SIG-M5 treated with dmso at 0.1 percent for 504 hours (cell line): Measurements from ENCODE around the gene BTBD9.

Experiments
- DNase-seq: peaks from one replicate; lab custom pipeline; 2025; ENCODE audit not compliant: unreplicated experiment; lab: John Stamatoyannopoulos, UW

BTBD9 gene

DNA sequence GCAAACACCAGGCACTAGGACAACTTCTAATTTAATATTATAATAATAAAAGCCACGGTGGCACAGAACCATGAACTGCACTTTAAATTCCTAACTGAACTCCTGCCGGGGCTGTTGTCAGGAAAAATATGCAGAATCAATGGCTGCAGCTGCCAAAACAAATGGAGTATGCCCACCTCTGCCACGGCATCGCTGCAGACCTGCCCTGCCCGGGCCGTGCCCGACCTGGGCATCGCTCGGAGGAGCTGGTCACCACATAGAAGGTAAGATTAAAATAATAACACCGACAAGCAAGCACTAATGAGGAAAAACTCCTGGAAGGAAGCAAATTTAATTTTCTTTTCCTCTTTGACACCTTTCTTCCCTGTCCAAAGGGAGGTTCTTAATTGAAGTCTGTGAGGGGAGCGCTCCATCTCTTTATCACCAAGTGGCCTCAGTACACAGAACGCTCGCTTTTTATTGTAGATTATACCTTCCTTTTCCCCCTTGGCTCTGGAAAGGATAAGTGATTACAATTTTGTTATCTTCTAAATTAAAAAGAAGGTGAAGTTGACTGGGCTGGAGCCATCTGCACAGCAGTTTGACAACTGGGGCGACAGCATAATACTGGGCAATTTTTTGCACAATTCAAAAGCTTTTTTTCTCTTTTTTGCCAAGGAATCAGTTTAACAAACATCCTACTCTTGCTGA is 468.9 kb downstream of the BTBD9 start:
- DNase-seq, result no peak

DNA sequence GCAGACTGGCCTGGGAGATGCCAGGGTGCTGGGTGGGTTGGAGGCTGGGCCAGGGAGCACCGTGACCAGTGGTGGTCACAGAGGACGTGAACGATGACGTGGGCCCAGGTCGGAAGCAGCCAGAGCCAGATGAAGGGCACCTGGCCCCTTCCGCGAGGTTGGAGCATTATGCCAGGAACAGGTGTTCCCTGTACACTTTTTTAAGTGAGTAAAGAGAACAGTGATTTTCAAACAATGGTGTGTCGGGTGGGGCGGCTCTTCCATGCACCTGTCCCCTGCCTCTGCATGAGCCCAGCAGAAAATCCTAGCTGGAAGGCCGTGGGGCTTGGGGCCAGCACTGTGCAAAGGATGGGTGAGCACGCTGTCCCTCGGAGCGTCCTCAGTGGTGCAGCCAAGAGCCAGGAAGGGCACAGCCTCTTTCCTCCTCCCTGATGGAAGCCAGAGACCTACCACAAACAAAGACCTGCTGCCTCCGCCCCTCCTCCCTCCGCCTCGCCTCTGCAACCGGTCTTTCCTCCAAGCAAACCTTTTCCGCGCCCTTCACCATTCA is 469.7 kb downstream of the BTBD9 start:
- DNase-seq, result no peak

DNA sequence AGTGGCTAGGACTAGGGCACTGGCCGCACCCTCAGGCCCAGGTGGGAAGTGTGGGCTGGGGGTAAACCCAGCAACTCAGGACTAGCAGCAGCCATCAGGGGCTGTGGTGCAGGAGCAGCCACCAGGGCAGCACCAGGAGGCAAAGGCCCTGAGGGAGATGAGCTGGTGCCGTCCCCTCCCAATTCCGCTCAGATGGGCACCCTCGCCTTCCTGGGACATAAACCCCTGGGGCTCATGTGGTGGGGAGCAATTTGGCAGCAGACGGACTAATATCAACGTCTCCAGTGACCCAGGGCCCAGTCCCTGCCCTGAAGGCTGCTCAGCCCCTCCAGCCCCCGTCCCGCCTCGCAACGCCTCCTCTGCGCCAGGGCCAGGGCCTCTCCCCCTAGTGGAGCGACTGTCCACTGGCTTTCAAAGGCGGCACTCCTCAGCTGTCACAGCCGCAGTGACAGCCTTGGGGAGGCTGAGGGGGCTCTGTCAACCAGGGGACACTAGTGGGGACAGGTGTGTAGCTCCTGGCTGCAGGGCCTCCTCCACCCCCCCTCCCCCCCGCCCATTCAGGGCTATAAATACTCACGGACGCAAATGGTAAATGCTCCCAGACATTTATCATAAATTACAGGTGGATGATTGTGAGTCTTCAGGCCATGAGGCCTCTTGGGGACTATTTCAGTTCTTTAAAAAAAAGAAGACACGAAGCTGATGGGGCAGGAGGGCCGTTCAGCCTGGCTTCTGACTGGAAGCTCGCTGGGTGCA is 470.3 kb downstream of the BTBD9 start:
- DNase-seq, result no peak

DNA sequence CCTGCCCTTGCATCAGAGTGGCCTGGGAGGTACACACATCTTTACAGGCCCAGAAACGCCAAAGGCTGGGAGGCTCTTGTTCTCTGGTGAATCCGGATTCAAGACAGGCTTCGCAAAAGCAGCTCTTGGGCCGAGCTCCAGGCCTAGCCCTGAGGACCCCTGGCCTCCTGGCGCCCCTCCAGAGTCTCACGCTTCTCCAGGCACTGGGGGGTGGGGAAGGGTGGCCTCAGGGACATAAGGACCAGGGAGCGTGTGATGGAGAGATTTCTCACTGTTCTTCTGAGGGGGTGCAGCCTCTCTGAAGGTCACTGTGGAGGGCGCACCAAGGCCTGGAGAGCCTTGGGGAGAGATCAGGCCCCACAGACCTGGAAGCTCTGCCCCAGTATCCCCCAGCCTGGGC is 471.0 kb downstream of the BTBD9 start:
- no peak for DNase-seq

DNA sequence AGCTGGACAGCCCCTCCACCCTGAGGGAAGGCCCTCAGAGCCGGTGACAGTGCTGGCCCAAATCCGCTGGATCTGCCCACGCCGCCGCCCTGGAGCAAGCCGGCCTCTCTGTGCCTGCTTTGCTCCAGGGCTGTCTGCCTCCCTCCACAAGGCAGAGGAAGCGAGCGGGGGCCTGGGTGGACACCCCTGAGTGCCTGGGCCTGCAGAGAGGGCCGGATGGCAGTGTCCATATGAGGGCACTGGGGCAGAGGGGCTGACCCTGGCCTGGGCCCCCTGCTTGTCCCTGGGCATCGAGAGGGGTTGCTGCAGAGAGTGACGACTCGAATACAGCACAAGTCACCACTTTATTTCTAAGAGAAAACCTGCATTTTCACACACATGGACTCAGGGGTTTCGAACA is 471.6 kb downstream of the BTBD9 start:
- no peak for DNase-seq

DNA sequence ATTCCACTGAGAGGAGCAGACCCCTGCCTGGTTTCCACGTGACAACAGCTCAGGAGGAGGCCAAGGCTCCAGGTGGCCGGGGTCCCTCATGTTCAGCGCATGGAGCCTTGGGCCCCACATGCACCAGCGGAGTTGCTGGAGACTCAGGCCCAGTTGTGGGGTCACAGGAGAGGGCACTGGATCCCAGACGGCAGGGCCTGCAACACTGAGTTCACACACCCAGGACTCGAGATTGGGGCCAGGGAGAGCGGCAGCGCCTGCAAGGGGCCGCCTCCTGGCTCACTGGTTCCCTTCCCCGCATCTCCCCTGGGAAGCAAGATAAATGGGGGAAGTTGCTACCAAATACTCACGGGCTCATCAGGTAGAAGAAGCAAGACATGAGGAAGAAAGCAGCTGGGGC is 472.1 kb downstream of the BTBD9 start:
- DNase-seq, result no peak

DNA sequence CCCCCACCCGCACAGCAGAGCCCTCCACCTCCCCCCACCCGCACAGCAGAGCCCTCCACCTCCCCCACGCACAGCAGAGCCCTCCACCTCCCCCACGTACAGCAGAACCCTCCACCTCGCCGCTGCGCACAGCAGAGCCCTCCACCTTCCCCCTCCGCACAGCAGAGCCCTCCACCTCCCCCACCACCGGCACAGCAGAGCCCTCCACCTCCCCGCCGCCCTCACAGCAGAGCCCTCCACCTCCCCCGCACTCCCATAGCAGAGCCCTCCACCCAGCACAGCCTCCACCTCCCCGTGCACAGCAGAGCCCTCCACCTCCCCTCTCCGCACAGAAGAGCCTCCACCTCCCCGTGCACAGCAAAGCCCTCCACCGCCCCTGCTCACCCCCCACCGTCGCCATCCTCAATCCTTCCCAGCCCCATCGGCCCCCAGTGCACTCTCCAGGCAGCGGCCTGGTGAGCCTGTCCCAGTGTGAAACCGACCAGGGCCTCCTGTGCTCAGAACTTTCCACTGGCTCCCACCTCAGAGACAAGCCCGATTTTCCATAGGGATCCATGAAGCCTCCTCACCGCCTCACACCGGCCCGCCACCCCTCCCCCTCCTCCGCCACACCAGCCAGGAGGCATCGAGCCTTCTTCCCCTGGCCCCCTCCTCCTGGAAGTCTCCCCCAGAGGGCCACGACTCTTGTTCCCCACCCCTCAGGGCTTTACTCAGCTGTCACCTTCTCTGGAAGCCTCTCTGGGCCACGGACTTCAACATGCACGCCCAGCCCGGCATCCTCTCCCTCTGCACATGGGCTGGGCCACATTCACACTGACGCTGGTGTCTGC is 473.1 kb downstream of the BTBD9 start:
- DNase-seq, result no peak

DNA sequence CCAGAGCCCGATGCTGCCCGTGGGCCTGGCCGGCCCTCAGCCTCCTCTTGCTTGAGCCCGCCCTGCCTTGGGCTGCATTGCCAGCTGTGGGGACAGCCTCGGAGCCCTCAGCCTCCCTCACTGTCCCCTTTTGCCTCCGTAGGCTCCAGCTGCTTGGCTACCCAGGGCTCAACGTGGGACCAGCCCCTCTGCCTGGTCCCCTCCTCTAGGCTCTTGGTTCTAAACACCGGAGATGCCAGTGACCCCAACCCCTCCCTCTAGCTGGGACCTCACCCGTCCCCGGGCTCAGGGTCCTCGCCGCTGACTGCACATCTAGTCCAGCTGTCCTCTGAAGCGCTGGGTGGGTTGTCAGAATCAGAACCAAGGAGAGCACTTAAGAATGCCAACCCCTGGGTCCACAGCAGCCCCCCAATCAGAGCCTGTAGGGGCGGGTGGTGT is 475.0 kb downstream of the BTBD9 start:
- no peak for DNase-seq

DNA sequence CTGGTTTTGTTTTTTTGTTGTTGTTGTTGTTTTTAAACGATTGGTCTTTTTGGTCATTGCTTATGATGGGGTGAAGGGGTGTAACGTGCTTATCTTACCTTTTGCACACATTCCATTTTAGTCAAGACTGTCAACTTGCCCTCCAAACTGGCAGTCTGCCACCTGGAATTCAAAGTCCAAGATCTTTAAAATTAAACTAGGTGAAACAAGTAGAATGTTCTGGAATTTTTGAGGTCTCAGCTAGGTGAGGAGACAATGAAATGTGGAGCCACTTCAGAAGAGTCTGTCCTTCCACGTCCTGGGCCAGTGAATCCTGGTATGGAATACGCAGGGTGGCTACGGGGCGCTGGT is 475.6 kb downstream of the BTBD9 start:
- DNase-seq, result no peak

DNA sequence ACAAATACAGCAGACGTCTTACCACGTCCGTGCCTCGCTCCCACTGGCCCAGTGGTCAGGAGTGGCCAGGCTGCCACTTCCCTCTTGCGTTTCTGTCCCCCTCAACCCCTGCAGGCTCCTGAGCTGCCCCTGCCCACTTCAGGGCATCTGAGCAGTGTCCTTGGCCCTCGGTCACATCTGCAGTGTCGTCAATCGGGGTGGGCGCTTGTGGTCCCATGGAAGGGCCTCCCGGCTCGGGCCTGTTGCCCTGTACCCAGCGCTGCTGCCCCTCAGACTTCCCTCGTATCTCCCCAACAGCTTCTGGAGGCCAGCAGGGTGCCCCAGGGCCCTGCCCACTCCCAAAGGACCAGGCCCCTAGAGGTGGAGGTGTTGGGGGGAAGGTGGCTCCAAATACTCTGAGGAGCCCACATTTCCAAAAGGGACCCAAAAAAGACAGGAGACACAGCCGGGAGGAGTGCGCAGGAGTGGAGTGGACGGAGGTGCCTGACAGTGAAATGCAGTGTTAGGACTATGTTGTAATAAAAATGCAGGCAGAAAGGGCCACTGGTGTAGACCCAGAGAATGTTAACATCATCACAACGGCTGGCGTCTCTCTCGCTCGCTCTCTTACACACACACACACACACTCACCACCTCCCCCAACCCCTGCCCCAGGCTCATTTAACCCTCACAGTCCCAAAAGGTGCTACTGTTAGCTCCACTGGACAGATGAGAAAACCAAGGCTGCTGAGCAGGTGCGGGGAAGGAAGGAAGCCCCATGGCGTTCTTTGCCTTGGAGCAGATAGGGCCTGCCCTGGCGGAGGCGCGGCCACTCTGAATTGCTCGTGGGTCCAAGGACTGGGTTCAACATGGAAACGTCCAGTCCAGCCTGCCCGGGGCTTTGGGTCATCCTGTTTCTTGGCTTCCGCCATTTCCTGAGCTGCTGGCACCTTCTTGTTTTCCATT is 476.3 kb downstream of the BTBD9 start:
- no peak for DNase-seq

DNA sequence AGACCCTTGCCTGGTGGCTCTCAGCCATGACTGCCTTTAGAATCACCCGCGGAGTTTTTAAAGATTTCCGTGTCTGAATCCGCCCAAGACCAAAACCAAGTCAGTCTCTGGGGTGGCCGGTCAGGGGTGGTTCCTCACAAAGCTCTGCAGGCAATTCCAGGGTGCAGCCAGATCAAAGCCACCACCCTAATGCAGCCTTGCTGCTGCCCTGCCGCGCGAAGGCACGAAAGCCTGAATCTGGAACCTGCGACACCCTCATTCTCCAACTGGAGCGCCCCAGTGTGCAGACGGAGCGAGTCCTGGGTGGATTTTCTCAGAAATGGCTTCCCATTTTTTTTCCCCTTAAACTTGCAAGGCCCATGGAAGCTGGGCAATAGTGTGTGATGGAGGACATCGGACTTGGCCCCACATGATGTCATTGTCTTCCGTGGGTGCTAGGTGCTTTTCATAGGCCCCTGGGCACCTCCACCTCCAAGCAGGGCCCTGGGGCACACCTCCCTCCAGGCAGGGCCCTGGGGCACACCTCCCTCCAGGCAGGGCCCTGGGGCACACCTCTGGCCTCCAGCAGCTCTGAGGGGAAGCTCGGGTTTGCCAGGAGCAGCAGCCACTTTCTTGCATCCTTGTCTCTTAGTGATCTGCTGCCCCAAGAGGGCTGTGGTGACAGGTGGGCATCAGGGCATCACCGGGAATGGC is 477.1 kb downstream of the BTBD9 start:
- DNase-seq, result no peak

DNA sequence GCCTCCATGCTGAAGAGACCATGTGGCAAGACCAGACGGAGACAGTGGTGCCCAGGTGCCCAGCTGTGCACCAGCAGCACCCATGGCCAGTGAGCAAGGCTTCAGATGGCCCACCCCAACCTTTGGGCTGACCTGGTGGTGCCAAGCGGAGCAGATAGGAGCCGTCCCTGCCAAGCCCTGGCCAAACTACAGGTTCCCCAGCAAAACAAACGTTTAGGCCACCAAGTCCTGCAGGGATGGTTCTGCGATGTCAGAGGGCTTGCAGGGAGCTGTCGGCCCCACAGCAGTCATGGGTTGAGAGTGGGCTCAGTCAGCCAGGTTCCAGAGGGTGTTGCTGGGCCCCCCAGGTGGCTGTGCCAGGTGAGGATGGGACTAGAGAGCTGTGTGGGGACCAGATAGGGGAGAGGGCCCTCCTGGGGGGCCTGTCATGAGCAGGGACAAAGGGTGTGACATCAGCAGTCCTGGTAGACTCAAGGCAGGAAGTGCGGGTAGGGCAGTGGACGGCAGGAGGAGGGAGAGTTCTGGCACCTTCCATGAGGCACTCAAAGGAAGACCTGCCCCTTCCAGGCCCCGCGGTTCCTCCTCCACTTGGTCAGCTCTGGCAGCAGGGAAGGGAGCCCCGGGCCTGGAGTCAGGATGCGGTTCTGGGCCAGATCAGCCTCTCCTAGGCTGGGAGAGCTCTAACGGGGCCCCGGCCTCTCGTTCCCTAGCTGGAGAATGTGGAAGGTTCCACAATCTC is 477.8 kb downstream of the BTBD9 start:
- DNase-seq, result no peak

DNA sequence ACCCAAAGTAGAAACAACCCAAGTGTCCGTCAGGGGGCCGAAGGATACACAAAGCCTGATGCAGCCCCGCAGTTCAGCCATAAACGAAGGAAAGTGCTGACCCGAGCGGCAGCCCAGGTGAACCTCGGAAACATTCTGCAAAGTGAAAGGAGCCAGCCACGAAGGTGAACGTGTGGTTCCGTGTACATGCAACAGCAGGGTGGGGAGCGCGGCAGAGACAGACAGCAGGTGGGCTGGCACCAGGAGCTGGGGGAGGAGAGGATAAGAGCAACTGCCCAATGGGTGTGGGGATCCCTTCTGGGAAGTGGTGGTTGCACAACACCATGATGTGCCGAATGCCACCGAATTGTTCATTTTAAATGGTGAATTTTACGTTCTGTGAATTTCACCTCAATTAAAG is 478.4 kb downstream of the BTBD9 start:
- no peak for DNase-seq

DNA sequence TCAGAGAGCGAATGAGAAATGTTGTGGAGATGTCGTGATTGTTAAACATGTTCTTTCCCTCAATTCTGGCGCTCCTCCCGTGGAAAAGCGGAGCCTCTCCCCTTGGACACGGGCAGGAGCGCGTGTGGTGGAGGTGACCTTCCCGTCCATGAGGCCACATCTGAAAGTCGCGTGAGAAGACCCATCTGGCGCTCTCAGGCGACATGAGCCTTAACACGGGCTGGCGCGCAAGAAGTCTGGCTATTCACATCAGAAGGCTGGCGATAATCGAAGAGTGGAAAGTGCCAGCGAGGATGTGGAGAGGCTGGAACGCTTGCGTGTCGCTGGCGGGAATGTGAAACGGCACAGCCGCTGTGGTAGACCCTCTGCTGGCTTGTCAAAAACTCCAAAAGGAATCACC is 478.9 kb downstream of the BTBD9 start:
- no peak for DNase-seq

DNA sequence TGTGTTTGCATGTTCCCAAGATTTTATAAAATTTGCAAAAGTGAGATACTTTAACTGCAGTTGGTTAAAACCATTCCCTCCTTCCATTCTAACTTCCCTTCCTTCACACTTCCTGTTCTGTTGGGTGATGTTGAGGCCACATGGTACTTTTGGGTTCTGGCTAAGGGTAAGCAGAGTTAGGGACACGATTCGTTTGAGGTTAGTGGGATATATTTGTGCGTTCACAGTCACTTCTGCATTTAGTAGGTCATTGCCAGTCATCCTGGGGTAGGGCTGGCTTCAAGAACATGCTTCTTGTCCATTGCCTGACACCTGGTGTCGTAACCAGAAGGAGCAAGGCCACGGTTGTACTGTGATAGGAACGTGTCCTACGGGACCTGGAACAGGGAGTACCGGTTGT is 480.1 kb downstream of the BTBD9 start:
- DNase-seq, result no peak

DNA sequence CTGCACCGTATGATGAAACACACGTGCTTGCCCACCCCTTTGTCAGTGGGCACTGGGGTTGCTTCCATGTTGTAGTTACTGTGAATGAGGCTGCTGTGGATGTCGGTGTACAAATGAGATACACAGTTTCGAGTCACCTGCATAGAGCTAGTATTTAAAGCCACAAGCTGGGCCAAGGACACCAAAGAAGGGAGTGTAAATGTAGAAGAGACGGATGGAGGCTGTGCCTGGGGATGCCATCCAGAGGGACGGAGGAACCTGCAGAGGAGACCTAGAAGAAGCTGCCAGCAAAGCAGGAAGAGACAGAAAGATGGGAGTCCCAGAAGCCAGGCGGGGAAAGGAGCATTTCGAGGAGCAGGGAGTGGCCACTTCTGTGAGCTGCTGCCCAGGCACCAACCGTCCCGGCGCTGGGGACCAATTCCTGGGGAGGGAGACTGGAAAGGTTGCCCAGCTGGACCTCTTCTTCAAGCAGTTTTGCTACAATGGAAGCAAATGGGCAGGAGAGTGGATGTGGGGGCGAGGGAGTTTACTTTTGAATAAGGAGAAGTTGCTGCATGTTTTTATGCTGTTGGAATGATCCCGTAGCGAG is 480.9 kb downstream of the BTBD9 start:
- no peak for DNase-seq

DNA sequence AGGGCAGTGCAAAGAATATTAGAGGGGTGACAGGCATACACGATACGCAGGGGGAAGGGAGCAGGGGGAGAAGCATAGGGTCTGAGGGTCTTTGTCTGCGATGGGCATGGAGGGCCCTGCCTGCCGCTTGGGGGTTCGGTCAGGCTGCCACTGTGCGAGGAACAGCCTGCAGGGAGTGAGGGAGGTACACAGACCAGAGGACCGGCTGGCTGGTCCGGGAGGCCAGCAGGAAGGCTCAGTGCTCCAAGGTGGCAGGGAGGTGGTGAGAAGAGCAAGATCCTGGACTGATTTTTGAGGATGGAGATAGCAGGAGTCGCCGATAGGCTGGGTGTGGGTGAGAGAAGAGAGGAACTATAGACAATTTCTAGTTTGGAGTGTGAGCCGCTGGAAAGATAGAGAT is 481.8 kb downstream of the BTBD9 start:
- no peak for DNase-seq

DNA sequence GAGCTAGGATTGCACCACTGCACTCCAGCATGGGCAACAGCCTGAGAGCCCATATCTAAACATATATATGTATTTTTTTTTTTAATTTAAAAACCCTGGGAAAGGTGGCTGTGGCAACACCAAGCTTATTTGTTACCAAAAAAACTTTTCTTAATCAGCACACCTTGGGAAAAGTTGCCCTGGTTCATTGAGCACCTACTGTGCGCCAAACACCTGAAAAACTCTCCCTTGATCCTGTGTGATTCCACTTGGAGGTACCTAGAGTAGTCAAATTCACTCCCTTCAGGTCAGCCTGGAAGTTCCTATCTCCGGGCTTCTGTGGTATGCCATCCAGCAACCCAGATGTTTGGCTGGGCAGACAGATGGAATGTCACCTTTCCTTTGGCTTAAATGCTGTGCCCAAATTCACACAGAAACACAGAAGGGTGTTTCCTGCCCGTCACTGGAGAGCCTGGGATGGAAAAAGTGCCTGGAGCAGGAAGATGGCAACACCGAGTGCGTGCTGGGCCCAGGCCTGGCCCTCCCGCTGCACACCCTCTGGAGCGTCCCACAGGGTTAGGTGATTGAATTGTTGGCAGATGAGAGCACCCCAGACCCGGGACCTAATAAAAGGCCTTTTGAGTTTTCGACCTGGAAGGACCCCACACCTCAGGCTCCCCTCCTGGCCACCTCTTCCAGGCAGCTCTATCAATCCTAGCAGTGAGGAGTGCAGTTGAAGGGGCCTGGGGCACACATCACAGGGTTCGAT is 482.7 kb downstream of the BTBD9 start:
- DNase-seq, result no peak
